NCI-H187 treated with DMSO at 0.1 percent for 48 hours (cell line): ENCODE results near the gene FBXL3.
"Not testable (repeated sequence)": the region's sequence is repeated elsewhere in the genome, so short reads cannot be mapped to it uniquely, and the experiment has no call there.

Experiments
- DNase-seq: peaks from one replicate; lab custom pipeline; 2025; lab: John Stamatoyannopoulos, UW

FBXL3 gene

GRCh38 chr13:77026255-77026860, 601 bp downstream of the FBXL3 start:
- no peak for DNase-seq

DNA sequence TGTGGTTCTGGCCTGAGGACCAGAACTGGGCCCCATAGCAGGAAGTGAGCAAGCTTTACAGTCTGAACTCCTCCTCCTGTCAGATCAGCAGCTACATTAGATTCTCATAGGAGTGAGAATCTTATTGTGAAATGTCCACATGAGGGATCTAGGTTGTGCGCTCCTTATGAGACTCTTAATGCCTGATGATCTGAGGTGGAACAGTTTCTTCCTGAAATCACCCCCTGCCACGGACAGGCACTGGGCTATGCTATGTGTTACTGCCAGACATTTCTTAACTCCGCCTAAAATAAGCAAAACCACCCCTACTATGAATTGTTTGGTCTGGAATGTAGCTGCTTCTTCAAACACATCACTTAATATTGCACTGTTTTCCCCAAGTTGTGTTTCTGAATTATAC, 4.6 kb downstream of the FBXL3 start:
- no peak for DNase-seq

DNA sequence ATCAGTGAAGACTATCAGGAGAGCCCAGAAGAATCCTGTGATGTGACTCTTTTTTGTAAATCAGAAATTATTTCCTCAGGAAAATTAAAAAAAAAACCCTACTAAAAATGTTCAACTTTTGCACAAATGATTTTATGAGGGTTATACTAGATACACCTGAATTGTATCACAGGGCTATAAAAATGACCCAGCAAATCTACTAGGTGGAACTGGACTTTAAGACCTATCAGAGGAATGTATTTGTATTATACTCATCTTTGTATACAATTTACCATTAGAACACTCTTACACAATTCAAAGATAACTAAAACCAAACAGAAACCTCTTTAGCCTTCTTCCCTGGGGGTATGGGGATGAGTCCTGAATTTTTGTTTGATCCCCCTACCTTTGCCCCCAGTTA, 7.2 kb downstream of the FBXL3 start:
- no peak for DNase-seq

DNA sequence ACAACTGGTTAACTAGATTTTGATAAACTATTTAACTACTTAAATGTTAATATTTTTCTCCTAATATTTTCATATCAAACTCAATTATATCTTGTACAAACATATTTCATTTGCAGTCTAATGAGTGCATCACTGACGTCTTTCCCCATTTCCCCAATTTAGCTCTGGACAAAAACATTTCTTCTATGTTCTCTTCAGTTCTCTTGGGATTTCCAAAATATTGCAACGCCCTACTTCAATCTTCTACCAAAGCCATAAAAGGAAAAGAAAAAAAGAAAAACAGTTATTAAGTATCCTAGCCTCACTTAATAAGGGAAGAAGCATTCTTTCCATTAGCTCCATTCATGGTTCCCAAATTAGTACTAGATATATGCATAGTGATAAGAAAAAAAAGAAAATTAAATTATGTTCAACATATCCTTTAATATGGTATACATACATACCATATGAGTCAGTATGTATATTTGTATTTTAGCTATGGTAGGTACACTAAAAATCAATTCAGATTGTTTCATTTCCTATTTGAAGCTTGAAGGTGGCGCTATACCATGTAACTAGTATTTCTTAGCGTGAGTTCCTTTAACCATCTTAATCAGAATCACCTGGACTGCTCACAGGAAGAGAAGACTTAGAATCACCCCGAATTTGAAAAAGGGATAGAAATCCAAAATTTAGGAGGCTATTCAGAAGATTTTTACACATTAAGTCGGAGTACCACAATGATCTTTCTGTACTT, 9.9 kb downstream of the FBXL3 start:
- DNase-seq: no peak

- DNase-seq: no peak
Observed at GRCh38 chr13:77016251-77016812, 10.6 kb downstream of the FBXL3 start.

- no peak for DNase-seq
Observed at GRCh38 chr13:77014906-77015685, 11.9 kb downstream of the FBXL3 start.

DNA sequence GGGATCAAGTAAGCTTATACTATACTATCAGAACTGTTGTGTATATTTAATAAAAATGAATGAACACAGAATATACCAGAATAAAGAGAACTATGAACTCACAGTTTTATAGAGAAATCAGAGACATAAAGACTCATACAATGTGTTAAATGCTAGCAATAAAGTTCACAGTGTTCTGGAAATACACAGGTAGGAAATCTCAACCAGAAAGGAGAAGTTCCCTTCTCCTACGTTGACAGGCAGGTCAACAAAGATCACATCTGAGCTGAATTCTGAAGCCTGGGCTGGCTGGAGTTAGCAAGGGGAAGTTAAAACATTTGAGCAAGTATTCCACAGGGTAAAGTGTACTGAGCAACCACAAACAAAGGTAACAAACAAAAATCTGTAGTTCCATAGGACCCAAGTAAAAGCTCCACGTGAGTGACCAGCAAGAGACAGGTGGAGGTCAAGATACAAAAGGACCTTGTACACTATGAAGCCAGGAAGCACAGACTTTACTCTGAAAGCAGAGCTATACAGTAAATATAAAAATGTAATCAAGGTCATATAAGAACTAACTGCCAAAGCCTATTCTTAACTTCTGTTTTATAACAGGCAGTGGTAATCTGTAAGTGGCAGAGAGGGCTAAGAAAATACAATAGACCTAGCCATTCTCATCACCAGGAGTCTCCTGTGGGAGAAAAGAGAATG, 13.0 kb downstream of the FBXL3 start:
- no peak for DNase-seq

DNA sequence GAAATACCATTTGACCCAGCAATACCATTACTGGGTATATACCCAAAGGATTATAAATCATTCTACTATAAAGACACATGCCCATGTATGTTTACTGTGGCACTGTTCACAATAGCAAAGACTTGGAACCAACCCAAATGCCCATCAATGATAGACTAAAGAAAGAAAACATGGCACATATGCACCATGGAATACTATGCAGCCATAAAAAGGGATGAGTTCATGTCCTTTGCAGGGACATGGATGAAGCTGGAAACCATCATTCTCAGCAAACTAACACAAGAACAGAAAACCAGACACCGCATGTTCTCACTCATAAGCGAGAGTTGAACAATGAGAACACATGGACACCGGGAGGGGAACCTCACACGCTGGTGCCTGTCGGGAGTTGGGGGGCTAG, 17.2 kb downstream of the FBXL3 start:
- not testable (repeated sequence) for DNase-seq

GRCh38 chr13:77009011-77009410, 17.9 kb downstream of the FBXL3 start:
- no peak for DNase-seq

- DNase-seq: not testable (repeated sequence)
Observed at GRCh38 chr13:77008337-77008736, 18.6 kb downstream of the FBXL3 start.

GRCh38 chr13:77002590-77003190, 24.3 kb downstream of the FBXL3 start:
- DNase-seq: no peak

- no peak for DNase-seq
Observed at GRCh38 chr13:77001963-77002587, 24.9 kb downstream of the FBXL3 start.

GRCh38 chr13:77001540-77001939, 25.4 kb downstream of the FBXL3 start:
- no peak for DNase-seq

DNA sequence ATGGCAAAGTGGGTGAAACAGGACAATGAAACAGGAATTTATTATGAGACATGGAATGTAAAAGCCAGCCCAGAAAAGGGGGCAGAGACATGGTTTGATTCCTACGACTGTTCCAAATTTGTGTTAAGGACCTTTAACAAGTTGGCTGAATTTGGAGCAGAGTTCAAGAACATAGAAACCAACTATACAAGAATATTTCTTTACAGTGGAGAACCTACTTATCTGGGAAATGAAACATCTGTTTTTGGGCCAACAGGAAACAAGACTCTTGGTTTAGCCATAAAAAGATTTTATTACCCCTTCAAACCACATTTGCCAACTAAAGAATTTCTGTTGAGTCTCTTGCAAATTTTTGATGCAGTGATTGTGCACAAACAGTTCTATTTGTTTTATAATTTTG, 26.5 kb downstream of the FBXL3 start:
- DNase-seq: no peak

DNA sequence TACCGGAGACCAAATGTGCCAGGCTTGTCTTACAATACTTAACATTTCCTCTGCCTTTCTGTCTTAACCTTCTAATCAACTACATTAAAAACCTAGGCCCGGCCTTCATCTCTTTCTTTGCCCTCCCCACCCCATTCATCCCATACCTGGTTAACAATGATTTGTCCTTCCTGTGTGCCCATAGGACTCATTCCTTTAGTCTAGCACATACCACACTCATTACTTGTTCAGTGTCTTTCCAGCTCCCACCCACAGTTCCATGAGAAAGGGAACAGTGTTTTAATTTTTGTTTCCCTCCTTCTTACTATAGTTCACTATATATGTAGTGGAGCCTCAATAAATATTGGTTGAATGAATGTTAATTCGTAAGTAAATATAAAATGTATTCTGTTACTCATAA, 32.7 kb downstream of the FBXL3 start:
- DNase-seq: no peak

GRCh38 chr13:76993473-76993872, 33.5 kb downstream of the FBXL3 start:
- DNase-seq: no peak

GRCh38 chr13:76993021-76993420, 33.9 kb downstream of the FBXL3 start:
- DNase-seq: no peak

DNA sequence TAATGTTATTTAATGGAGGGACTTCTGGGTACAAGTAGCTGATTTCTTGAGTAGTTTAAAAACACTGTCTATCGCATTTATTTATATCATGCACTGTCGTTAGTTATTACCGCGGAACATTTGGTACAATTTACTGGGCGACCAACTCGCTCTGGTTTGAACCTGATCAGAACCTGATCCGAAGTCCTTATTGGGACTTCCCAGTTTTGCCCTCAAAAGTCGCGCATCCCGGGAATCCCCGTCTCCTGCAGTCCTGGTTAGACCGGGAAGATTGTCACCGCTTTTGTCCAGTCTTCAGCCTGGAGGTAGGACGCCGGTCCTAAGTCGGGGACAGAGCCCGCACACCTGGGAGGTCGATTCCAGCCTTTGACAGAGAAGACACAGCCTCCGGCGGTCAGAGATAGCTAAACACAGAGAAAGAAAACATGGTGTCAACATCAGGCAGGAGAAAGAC, 34.4 kb downstream of the FBXL3 start:
- no peak for DNase-seq

GRCh38 chr13:76991796-76992547, 35.0 kb downstream of the FBXL3 start, which contains the start of gene CLN5:
Gene CLN5, plus strand, starts transcription at chr13:76992081. Its CDS starts 18 bp downstream, at chr13:76992099.
- peak; percentile 57 for DNase-seq

GRCh38 chr13:76991432-76991795, 35.5 kb downstream of the FBXL3 start:
- no peak for DNase-seq
